NCI-H2081 treated with DMSO at 0.1 percent for 48 hours (cell line): ENCODE results near the gene CARMIL1.

Experiments
- DNase-seq: peaks from one replicate; lab custom pipeline; 2025; lab: John Stamatoyannopoulos, UW

Gene CARMIL1

GRCh38 chr6:25337431-25337830 is 58.3 kb downstream of the CARMIL1 start:
- DNase-seq = no peak

DNA sequence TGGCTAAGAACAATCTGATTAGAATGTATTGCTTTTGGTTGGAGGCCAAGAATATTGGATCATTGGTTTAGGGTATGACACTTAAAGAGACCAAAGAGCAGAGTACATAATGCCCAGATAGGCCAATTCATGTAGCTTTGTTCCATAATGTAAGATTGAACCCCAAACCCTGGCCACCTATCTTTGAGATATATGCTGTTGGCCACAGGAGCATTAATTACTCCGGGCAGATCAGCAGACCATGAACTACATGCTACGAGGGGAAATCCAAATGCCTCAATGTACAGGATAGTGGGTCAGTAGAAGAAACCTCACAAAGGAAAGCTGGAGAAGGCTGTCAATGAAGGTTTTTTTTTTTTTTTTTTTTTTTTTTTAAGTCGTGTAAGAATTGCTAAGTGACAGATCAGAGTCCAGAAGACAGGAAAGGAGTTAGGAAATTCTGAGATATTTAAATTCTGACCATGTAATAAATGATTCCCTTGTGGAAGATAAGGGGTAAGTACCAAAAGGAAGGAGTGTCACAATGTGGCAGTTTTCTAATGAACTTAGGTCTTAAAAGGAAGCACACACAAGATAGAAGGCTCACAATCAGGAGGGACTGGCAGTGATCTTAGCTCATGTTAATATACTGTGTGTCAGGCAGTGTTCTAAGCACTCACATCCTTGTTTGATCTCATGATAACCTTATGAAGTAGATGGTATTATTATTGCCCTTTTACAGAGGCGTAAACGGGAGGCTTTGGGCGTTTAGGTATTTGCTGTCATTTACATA is 61.4 kb downstream of the CARMIL1 start:
- DNase-seq = no peak

DNA sequence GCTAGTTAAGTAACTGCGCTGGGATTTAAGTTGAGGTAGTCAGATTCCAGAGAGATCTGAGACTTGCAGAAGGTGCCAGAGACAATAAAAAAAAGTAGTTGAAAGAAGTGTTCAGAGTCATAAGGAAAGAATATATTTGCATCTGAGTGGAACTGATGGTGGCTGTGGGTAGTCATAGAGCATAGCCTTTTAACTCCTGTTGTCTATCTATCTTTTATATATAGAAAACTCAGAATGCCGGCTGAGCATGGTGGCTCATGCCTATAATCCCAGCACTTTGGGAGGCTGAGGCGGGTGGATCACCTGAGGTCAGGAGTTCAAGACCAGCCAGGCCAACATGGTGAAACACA is 62.0 kb downstream of the CARMIL1 start:
- no peak for DNase-seq

GRCh38 chr6:25341923-25342619 is 62.9 kb downstream of the CARMIL1 start:
- DNase-seq = no peak

GRCh38 chr6:25342802-25343201 is 63.6 kb downstream of the CARMIL1 start:
- DNase-seq = no peak

- no peak for DNase-seq
Measured at GRCh38 chr6:25343984-25344383, 64.8 kb downstream of the CARMIL1 start.

GRCh38 chr6:25344827-25345226 is 65.7 kb downstream of the CARMIL1 start:
- DNase-seq = no peak

DNA sequence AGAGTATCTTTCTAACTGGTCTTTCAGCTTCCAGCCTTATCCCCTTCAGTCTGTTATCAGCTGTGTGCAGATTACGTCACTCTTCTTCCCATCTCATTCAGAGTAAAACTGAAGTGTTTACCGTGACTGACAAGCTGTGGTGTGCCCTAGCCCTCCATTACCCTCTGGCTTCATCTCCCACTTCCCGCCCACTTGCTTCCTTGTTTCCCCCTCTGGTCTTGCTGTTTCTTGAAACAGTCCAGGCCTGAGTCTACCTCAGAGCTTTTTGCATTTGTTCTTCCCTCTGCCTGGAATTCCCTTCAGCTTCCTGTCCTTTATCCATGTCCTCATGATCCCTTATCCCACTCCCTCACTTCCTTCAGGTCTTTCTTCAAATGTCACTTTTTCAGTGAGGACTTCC is 66.9 kb downstream of the CARMIL1 start:
- DNase-seq = no peak

DNA sequence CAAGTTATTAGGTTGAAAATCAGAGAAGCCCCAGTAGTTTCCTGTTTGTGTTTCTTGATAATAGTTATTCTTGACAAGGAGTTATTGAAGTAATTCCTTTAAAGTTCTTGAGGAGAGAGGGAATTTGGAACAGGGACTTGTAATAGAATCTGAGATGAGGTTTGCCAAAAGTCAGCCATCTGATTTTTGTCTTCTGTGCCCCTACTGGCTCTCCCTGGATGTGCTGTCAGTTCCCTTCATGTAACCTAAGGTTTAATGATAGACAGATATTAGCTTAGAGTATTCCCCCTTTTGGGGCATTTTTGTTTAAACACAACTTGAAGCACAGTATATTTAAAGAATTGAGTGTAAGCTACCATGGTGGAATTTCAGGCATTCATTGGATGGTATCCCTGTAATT is 71.4 kb downstream of the CARMIL1 start:
- DNase-seq = no peak

DNA sequence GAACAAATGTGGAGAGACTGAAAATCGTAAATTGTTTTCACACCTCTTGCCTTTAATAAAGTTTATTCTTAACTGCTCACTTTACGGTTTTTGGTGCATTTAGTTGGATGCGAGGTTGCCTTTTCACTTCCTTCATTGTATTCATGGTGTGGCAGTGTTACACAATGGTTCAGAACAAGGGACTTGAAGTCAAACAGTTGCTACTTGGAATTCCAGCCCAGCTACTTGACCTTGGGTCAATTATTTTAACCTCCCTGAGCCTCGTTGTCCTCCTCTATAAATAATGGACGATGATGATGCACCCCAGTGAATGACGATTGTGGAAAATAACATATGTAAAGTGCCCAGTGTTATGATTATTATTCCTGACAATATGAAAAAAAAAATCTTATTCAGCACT is 72.3 kb downstream of the CARMIL1 start:
- DNase-seq = no peak

- no peak for DNase-seq
Measured at GRCh38 chr6:25352285-25352684, 73.1 kb downstream of the CARMIL1 start.

GRCh38 chr6:25354078-25354932 is 75.1 kb downstream of the CARMIL1 start:
- no peak for DNase-seq

DNA sequence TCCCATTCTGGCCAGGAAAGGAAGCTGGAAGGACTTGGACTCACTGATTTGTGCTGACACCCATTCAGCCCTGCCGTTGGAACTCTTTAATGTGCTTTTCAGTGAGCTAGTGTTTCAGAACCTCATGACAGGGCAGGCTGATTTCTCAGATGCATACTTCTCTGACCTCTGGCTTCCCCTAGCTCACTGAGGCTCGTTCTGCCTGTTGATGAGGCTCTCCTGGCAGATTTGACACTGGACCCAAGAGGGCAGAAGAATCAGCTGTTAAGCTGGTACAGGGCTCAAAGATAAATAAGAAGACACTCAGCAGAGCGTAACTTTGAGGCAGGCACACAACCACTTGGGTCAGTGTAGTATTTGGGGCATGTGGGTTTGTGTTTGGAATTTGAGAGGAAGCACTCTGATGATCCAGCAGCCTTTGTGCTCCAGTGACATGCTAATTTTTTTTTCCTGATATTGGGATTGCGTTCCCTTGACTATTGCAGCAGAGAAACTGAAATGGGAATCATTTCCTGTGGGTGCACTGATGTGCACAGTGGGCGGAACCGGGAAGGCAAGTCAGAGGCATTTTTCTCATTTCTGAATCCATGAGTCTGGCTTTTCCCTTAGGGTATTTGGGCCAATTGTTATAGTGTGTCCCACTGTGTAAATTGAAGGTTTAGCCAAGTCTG is 80.2 kb downstream of the CARMIL1 start:
- peak; percentile 46 for DNase-seq

DNA sequence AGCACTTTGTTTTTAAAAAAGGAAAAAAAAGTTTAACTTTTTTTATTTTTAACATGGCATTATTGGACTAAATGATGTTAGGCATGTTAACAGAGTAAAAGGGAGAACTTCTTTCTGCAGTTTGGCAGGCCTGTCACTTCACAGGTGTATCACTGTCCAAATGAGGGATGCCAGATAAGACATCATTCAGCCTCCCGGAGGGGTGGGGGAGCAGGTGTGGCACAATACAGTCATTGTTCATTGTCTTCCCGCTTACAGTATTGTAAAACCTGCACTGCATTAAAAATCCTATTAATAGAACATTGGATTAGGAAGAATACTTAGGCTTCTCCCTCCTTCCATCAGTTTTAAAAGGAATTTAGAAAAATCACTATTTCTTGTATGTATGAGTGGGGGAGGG is 80.7 kb downstream of the CARMIL1 start:
- DNase-seq = no peak

DNA sequence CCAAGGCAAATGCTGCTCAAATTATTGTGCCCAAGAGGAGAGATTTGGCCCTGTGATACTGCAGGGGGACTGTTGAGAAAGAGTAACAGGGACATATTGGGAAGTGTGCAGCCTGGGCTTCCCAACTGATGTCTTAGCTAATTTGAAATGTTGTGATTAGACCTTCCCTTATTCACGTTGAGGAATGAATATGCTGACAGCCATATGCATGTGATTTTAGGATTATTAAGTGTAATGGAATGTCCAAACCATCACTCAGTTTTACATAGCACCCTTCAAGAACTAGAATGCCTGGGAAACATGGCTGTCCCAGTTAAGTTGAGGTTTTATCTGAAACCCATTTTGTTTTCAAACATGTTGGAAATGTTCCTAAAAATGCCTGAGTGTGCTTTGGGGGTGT is 81.4 kb downstream of the CARMIL1 start:
- DNase-seq = no peak

DNA sequence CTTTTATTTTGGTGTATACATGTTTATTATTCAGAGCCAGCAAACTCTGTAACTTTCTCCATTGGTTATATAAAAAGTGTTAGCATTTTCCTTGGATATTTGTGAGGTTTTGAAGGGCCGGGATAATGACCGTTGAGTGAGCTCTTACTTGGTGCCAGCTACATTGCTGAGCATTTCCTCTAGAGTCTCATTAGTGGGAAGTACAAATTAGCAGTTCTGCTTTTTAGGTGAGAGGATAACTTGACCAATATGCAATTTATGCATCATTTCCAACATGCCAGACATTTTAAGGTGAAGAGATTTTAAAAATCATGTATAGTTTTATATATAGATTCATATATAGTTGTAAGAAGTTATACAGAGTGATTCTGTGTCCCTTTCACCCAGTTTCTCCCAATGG is 84.3 kb downstream of the CARMIL1 start:
- DNase-seq = no peak

DNA sequence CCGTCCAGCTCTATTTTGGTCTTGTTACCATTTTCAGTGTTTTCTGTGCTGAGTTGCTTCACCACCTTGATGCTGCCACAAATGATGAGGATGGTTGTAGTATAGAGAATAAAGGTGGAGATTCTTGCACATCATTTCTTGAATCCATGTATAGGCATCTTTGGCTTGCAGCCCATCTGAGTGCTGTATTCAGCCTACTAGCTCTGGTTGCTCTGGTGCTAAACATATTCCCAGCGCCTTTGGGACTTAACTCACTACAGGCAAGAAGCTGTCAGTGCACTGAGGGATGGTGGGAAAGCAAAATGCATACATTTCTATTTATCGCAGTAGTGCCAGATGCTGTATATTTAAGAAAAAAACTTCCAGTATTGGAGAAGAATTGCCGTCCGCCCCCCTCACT is 86.0 kb downstream of the CARMIL1 start:
- no peak for DNase-seq

DNA sequence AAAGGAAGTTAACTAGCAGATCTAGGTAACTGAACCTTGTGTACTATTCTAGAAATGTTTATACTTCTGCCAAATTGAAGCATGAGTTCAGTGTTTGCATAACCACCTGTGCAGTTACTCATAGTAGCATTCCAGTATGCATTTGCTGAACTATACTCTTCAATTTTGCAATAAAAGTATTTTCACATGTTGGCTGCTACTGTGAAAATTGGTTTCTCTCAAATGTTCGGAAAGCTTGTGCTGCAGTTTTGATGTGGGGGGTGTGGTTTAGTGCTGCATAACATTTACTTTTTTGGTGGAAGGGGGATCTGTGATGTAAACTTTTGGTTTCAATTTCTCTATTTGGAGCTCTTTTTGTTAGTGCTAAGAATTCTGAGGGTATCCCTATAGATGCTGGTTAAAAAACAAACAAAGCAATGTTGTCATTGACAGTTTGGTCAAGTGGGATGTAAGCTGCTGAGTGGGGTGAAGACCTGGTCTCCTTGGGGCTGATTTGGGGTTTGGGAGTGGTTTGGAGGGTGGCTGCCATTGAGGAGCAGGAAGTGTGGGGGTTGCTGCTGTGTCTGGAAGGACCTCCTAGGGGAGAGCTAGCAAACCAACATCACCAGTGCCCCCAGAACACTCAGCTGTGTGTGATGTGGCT is 87.8 kb downstream of the CARMIL1 start:
- no peak for DNase-seq

DNA sequence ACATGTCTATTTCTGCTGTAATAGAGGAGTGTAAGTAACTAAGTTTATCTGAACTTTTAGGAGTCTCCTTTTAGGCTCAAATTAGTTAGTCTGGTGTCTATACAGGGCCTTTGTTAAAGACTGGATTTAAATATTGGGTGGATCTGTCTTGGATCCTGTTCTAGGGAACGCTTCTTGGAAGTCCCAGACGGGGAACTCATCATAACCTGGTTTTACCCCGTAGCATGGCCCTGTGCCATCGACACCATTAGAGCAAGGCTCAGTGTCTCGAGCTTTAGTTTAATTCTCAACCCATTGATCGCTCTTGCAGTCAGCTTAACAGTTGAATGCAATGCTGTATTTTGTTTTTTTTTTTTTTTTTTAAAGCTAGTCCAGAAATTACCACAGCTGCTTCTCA is 89.9 kb downstream of the CARMIL1 start:
- DNase-seq = no peak

DNA sequence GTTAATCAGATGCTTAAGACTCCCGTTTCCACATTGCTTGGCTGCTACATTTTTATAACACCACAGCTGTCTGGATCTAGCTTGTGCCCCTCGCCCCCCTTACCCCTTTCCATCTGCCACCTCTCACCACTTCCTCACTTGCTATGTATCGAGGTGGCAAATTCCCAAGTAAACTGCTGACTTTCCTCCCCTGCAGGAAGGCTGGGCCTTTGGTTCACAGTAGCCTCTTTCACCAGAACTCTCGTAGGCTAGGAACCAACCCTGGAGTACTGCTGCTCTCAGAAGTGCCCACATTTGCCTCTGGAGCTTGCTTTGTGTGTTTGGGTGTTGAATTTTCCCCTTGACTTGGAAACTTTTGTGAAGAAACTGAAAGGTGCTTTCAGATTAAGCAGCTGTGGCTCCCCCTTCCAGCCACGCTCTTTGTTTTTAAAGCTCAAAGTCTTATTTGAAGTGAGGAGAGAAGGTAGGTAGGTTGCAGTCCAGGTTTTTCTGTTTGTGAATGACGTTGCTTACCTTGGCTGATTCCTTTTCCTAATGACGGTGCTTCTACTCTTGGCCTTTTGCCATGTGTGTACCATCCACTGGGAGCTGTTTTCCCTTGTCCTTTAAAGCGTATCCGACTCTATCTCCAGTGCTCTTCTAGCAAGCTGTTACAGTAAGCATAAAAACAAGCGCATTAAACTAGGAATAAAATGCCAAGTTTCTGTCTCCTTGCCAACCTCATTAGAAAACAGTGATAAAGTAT is 90.4 kb downstream of the CARMIL1 start:
- peak; percentile 89 for DNase-seq
